ENCODE data around the gene RHBDD1. TPM values are rescaled to one million over a fixed set of nuclear protein-coding genes. Genes with fewer than 3 reads are reported as not detected.

Gene RHBDD1
- total and polyA plus RNA-seq, 2 donors = 11.5 to 62.0 TPM

DNA sequence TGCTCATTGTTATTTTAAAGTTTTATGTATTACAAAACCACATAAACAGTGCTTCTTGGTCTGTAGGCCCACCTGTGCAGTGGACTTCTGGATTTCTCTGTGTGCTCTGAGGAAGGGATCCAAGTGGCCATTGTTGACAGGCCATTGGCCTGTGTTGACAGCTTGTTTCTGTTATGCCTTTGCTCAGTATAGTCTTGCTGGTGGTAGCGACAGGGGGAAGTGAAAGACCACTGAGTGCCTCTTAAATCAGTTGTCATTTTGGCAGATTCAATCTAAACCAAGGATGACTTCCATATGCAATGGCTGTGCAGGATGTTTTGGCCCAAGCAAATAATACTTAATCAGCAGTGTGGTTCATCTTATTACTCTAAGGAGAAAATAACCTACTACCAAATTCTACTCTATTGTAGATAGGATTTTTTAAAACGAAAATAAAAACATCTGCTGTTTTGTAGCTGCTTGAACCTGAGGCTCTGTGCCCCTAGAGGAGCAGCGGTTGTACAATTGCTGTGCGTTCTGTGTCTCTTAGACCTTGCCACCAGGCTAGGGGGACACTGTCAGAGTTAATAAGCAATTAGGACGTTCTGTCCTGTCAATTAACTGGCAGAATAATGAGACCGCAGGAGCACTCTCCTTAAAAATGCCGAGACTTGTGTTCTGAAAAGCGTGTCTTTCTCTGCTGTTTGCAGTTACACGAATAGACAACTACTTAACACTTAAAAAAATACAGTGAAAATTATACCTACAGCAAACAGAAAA is 108.2 kb downstream of the RHBDD1 start:
- Histone ChIP-seq H3K9me3 (ENCODE audit: control insufficient read depth in 2 of 2, insufficient read depth in 1 of 2, low read length in 1 of 2) (no peaks in the 10 kb centered on the region), H3K27ac (ENCODE audit: low read depth in 1 of 2, low read length in 1 of 2) (no peak overlapping the region), H3K36me3 (ENCODE audit: control insufficient read depth in 2 of 2, insufficient read depth in 2 of 2, low read length in 1 of 2) (peaks cover 0 to 3% of the 10 kb centered on the region in 2 donors), H3K4me3 (ENCODE audit: low read length in 2 of 2) (no peak overlapping the region), H3K4me1 (ENCODE audit: control insufficient read depth in 2 of 2, insufficient read depth in 2 of 2, low read length in 2 of 2) (no peaks in the 10 kb centered on the region), H3K27me3 (ENCODE audit: control insufficient read depth in 2 of 2, insufficient read depth in 1 of 2, low read length in 1 of 2) (no peaks in the 10 kb centered on the region)
- WGBS = 97% methylated on average over 9 of the region's 9 CpGs
- no peak for DNase-seq (ENCODE audit: low read depth in 6 of 9, low spot score in 9 of 9)

GRCh38 chr2:226953206-226953605 is 117.4 kb downstream of the RHBDD1 start:
- Histone ChIP-seq H3K9me3 (ENCODE audit: control insufficient read depth in 2 of 2, insufficient read depth in 1 of 2, low read length in 1 of 2) (peaks cover 0 to 3% of the 10 kb centered on the region in 2 donors), H3K27ac (ENCODE audit: low read depth in 1 of 2, low read length in 1 of 2) (no peak overlapping the region), H3K27me3 (ENCODE audit: control insufficient read depth in 2 of 2, insufficient read depth in 1 of 2, low read length in 1 of 2) (no peaks in the 10 kb centered on the region), H3K36me3 (ENCODE audit: control insufficient read depth in 2 of 2, insufficient read depth in 2 of 2, low read length in 1 of 2) (peaks cover 0 to 3% of the 10 kb centered on the region in 2 donors), H3K4me3 (ENCODE audit: low read length in 2 of 2) (no peak overlapping the region), H3K4me1 (ENCODE audit: control insufficient read depth in 2 of 2, insufficient read depth in 2 of 2, low read length in 2 of 2) (peaks cover 20 to 56% of the 10 kb centered on the region in 2 donors)
- DNase-seq (ENCODE audit: low read depth in 6 of 9, low spot score in 9 of 9) = no peak
- 89% methylated on average over 3 of the region's 3 CpGs for WGBS

GRCh38 chr2:226953826-226954225 is 118.0 kb downstream of the RHBDD1 start:
- H3K27me3 ChIP-seq (ENCODE audit: control insufficient read depth in 2 of 2, insufficient read depth in 1 of 2, low read length in 1 of 2) = no peaks in the 10 kb centered on the region
- H3K9me3 ChIP-seq (ENCODE audit: control insufficient read depth in 2 of 2, insufficient read depth in 1 of 2, low read length in 1 of 2) = peaks cover 0 to 3% of the 10 kb centered on the region in 2 donors
- peaks cover 0 to 3% of the 10 kb centered on the region in 2 donors for H3K36me3 ChIP-seq (ENCODE audit: control insufficient read depth in 2 of 2, insufficient read depth in 2 of 2, low read length in 1 of 2)
- DNase-seq (ENCODE audit: low read depth in 6 of 9, low spot score in 9 of 9) = peak in 1 of 9 donors; percentile 54
- peaks cover 20 to 56% of the 10 kb centered on the region in 2 donors for H3K4me1 ChIP-seq (ENCODE audit: control insufficient read depth in 2 of 2, insufficient read depth in 2 of 2, low read length in 2 of 2)
- H3K27ac ChIP-seq (ENCODE audit: low read depth in 1 of 2, low read length in 1 of 2) = peak overlapping the region; percentile 19 to 46
- H3K4me3 ChIP-seq (ENCODE audit: low read length in 2 of 2) = no peak overlapping the region
- WGBS = 71% methylated on average over 6 of the region's 6 CpGs

GRCh38 chr2:226956659-226957058 is 120.8 kb downstream of the RHBDD1 start:
- 71% methylated on average over 1 of the region's 1 CpG for WGBS
- H3K27me3 ChIP-seq (ENCODE audit: control insufficient read depth in 2 of 2, insufficient read depth in 1 of 2, low read length in 1 of 2) = no peaks in the 10 kb centered on the region
- H3K9me3 ChIP-seq (ENCODE audit: control insufficient read depth in 2 of 2, insufficient read depth in 1 of 2, low read length in 1 of 2) = peaks cover 0 to 8% of the 10 kb centered on the region in 2 donors
- H3K4me3 ChIP-seq (ENCODE audit: low read length in 2 of 2) = no peak overlapping the region
- peaks cover 0 to 3% of the 10 kb centered on the region in 2 donors for H3K36me3 ChIP-seq (ENCODE audit: control insufficient read depth in 2 of 2, insufficient read depth in 2 of 2, low read length in 1 of 2)
- DNase-seq (ENCODE audit: low read depth in 6 of 9, low spot score in 9 of 9) = no peak
- no peak overlapping the region for H3K27ac ChIP-seq (ENCODE audit: low read depth in 1 of 2, low read length in 1 of 2)
- H3K4me1 ChIP-seq (ENCODE audit: control insufficient read depth in 2 of 2, insufficient read depth in 2 of 2, low read length in 2 of 2) = peaks cover 20 to 57% of the 10 kb centered on the region in 2 donors

DNA sequence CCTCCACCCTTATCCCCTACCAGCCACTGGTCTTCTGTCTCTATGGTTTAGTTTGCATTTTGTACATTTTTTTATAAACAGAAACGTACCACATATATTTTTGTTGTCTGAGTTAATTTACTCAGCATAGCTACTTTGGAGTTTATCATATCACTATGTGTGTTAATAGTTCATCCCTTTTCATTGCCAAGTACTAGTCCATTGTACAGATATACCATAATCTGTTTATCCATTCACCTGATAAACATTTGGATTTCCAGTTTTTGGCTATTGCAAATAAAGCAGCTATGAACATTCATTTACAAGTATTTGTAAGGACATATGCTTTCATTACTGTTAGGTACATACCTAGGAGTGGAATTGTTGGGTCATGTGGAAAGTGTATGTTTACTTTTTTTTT is 123.6 kb downstream of the RHBDD1 start:
- no peak for DNase-seq (ENCODE audit: low read depth in 6 of 9, low spot score in 9 of 9)
- Histone ChIP-seq H3K27ac (ENCODE audit: low read depth in 1 of 2, low read length in 1 of 2) (no peak overlapping the region), H3K27me3 (ENCODE audit: control insufficient read depth in 2 of 2, insufficient read depth in 1 of 2, low read length in 1 of 2) (no peaks in the 10 kb centered on the region), H3K4me3 (ENCODE audit: low read length in 2 of 2) (no peak overlapping the region), H3K36me3 (ENCODE audit: control insufficient read depth in 2 of 2, insufficient read depth in 2 of 2, low read length in 1 of 2) (peaks cover 0 to 5% of the 10 kb centered on the region in 2 donors), H3K4me1 (ENCODE audit: control insufficient read depth in 2 of 2, insufficient read depth in 2 of 2, low read length in 2 of 2) (peaks cover 6 to 33% of the 10 kb centered on the region in 2 donors), H3K9me3 (ENCODE audit: control insufficient read depth in 2 of 2, insufficient read depth in 1 of 2, low read length in 1 of 2) (peaks cover 0 to 4% of the 10 kb centered on the region in 2 donors)
- WGBS = 97% methylated on average over 1 of the region's 1 CpG

GRCh38 chr2:226962176-226962773 is 126.4 kb downstream of the RHBDD1 start:
- 97% methylated on average over 3 of the region's 3 CpGs for WGBS
- no peak for DNase-seq (ENCODE audit: low read depth in 6 of 9, low spot score in 9 of 9)
- Histone ChIP-seq H3K4me1 (ENCODE audit: control insufficient read depth in 2 of 2, insufficient read depth in 2 of 2, low read length in 2 of 2) (peaks cover 0 to 5% of the 10 kb centered on the region in 2 donors), H3K36me3 (ENCODE audit: control insufficient read depth in 2 of 2, insufficient read depth in 2 of 2, low read length in 1 of 2) (peaks cover 12 to 19% of the 10 kb centered on the region in 2 donors), H3K4me3 (ENCODE audit: low read length in 2 of 2) (no peak overlapping the region), H3K27me3 (ENCODE audit: control insufficient read depth in 2 of 2, insufficient read depth in 1 of 2, low read length in 1 of 2) (no peaks in the 10 kb centered on the region), H3K27ac (ENCODE audit: low read depth in 1 of 2, low read length in 1 of 2) (no peak overlapping the region), H3K9me3 (ENCODE audit: control insufficient read depth in 2 of 2, insufficient read depth in 1 of 2, low read length in 1 of 2) (peaks cover 0 to 4% of the 10 kb centered on the region in 2 donors)

GRCh38 chr2:226963528-226963927 is 127.7 kb downstream of the RHBDD1 start:
- H3K27me3 ChIP-seq (ENCODE audit: control insufficient read depth in 2 of 2, insufficient read depth in 1 of 2, low read length in 1 of 2) = no peaks in the 10 kb centered on the region
- DNase-seq (ENCODE audit: low read depth in 6 of 9, low spot score in 9 of 9) = no peak
- H3K9me3 ChIP-seq (ENCODE audit: control insufficient read depth in 2 of 2, insufficient read depth in 1 of 2, low read length in 1 of 2) = peaks cover 0 to 4% of the 10 kb centered on the region in 2 donors
- peaks cover 0 to 8% of the 10 kb centered on the region in 2 donors for H3K4me1 ChIP-seq (ENCODE audit: control insufficient read depth in 2 of 2, insufficient read depth in 2 of 2, low read length in 2 of 2)
- H3K27ac ChIP-seq (ENCODE audit: low read depth in 1 of 2, low read length in 1 of 2) = no peak overlapping the region
- 82% methylated on average over 1 of the region's 1 CpG for WGBS
- H3K36me3 ChIP-seq (ENCODE audit: control insufficient read depth in 2 of 2, insufficient read depth in 2 of 2, low read length in 1 of 2) = peaks cover 12 to 19% of the 10 kb centered on the region in 2 donors
- H3K4me3 ChIP-seq (ENCODE audit: low read length in 2 of 2) = no peak overlapping the region

GRCh38 chr2:226965376-226965775 is 129.5 kb downstream of the RHBDD1 start:
- H3K36me3 ChIP-seq (ENCODE audit: control insufficient read depth in 2 of 2, insufficient read depth in 2 of 2, low read length in 1 of 2) = peaks cover 12 to 19% of the 10 kb centered on the region in 2 donors
- H3K4me1 ChIP-seq (ENCODE audit: control insufficient read depth in 2 of 2, insufficient read depth in 2 of 2, low read length in 2 of 2) = peaks cover 8 to 27% of the 10 kb centered on the region in 2 donors
- no peaks in the 10 kb centered on the region for H3K27me3 ChIP-seq (ENCODE audit: control insufficient read depth in 2 of 2, insufficient read depth in 1 of 2, low read length in 1 of 2)
- H3K4me3 ChIP-seq (ENCODE audit: low read length in 2 of 2) = no peak overlapping the region
- WGBS = 95% methylated on average over 1 of the region's 1 CpG
- no peaks in the 10 kb centered on the region for H3K9me3 ChIP-seq (ENCODE audit: control insufficient read depth in 2 of 2, insufficient read depth in 1 of 2, low read length in 1 of 2)
- H3K27ac ChIP-seq (ENCODE audit: low read depth in 1 of 2, low read length in 1 of 2) = no peak overlapping the region
- DNase-seq (ENCODE audit: low read depth in 6 of 9, low spot score in 9 of 9) = no peak

DNA sequence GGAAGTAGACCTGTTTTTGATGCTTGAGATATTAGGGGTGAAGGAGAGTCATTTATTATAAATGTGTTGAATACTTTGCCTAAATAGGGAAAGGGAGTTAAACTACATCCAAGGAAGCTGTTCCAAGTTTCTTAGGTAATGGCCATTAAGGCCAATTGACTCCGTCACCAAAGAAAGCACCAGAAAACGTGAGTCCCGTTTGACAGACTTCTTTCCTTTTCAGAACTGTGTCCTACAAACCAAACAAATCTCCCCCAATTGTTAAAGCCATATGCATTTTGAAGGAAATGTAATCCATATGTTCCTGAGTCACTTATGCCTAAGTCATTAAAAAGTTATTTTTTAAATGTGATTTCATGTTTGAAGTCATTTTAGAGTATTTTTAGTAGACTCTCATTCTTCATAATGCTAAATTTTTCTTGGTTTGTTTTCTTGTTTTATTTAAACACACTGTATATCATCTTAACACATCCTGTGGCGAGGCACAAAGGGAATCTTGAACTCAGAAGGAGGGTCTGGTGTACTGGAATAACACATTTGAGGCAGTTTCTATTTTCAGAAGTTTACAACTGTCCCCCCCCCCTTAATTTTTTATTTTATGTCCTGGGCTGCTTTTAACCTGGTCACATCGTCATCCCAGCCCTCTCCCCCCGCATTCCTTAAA is 133.7 kb downstream of the RHBDD1 start:
- Histone ChIP-seq H3K27ac (ENCODE audit: low read depth in 1 of 2, low read length in 1 of 2) (peak overlapping the region; percentile 88 to 98), H3K4me1 (ENCODE audit: control insufficient read depth in 2 of 2, insufficient read depth in 2 of 2, low read length in 2 of 2) (peaks cover 33 to 61% of the 10 kb centered on the region in 2 donors), H3K36me3 (ENCODE audit: control insufficient read depth in 2 of 2, insufficient read depth in 2 of 2, low read length in 1 of 2) (peaks cover 7 to 19% of the 10 kb centered on the region in 2 donors), H3K27me3 (ENCODE audit: control insufficient read depth in 2 of 2, insufficient read depth in 1 of 2, low read length in 1 of 2) (no peaks in the 10 kb centered on the region), H3K9me3 (ENCODE audit: control insufficient read depth in 2 of 2, insufficient read depth in 1 of 2, low read length in 1 of 2) (no peaks in the 10 kb centered on the region), H3K4me3 (ENCODE audit: low read length in 2 of 2) (no peak overlapping the region)
- DNase-seq (ENCODE audit: low read depth in 6 of 9, low spot score in 9 of 9) = peak in 1 of 9 donors; percentile 62
- WGBS = 71% methylated on average over 6 of the region's 6 CpGs

All from thymus (tissue), 11 donors.